NCI-H1436 (cell line): Measurements from ENCODE around the gene CBX3.
"Not testable (repeated sequence)": the region's sequence is repeated elsewhere in the genome, so short reads cannot be mapped to it uniquely, and the experiment has no call there.

ENCODE experiments used
- DNase-seq: peaks from one replicate; lab custom pipeline; 2025; lab: John Stamatoyannopoulos, UW

The CBX3 gene

DNA sequence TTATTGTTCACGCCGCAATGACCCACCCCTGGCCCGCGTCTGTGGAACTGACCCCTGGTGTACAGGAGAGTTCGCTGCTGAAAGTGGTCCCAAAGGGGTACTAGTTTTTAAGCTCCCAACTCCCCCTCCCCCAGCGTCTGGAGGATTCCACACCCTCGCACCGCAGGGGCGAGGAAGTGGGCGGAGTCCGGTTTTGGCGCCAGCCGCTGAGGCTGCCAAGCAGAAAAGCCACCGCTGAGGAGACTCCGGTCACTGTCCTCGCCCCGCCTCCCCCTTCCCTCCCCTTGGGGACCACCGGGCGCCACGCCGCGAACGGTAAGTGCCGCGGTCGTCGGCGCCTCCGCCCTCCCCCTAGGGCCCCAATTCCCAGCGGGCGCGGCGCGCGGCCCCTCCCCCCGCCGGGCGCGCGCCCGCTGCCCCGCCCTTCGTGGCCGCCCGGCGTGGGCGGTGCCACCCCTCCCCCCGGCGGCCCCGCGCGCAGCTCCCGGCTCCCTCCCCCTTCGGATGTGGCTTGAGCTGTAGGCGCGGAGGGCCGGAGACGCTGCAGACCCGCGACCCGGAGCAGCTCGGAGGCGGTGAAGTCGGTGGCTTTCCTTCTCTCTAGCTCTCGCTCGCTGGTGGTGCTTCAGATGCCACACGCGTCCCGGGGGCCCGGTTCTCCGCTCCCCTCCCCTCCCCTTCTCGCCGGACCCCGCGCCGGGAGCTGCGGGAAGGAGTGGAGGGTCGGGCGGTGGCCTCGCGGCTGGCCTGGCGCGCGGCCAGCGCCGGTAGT is at the start of gene CBX3:
Gene CBX3 (plus strand): TSS at position 499 of the 772 bp plus-strand sequence. CDS start 1,254 bp downstream, outside the sequence.
- DNase-seq: peak; percentile 94

DNA sequence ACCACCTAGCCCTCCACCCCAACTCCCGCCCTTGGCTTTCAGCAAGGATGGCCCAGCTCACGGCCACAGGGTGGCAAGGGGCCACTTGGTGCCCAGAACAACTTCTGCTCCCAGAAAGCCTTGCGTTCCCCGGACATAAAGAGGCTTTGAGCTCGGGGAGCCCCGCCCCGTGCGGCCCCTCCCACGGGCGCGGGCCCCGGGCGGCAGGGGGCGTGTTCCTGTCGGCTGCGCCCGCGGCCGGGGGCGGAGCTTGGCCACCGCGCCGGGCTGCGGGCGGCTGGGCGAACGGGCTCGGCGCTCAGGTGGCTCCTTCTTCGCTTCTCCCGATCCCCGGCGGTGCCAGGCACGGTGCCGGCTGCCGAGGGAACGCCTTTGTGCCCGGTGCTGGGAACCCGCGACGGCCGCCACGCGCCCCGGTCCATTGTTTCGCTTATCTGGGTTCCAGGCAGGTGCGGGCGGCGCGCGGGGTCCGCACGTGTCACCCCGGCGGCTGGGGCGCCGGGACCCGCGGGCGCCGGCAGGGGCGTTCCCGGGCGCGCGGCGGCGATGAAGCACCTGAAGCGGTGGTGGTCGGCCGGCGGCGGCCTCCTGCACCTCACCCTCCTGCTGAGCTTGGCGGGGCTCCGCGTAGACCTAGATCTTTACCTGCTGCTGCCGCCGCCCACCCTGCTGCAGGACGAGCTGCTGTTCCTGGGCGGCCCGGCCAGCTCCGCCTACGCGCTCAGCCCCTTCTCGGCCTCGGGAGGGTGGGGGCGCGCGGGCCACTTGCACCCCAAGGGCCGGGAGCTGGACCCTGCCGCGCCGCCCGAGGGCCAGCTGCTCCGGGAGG is 49.4 kb upstream of the CBX3 start, which contains the start of gene NFE2L3:
Gene NFE2L3 (plus strand): TSS at position 246 of the 829 bp plus-strand sequence. CDS start 301 bp downstream, at position 547.
- DNase-seq: peak; percentile 79

DNA sequence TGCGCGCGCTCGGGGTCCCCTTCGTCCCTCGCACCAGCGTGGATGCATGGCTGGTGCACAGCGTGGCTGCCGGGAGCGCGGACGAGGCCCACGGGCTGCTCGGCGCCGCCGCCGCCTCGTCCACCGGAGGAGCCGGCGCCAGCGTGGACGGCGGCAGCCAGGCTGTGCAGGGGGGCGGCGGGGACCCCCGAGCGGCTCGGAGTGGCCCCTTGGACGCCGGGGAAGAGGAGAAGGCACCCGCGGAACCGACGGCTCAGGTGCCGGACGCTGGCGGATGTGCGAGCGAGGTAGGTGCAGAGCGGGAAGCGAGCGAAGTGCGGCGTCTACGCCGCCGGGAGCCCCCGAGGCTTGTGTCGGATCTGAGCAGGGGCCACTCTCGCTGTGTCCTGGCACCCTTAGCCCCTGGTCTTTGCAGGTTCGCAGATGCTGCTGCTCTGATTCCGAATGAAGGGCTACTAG is 48.7 kb upstream of the CBX3 start:
- DNase-seq: not testable (repeated sequence)

DNA sequence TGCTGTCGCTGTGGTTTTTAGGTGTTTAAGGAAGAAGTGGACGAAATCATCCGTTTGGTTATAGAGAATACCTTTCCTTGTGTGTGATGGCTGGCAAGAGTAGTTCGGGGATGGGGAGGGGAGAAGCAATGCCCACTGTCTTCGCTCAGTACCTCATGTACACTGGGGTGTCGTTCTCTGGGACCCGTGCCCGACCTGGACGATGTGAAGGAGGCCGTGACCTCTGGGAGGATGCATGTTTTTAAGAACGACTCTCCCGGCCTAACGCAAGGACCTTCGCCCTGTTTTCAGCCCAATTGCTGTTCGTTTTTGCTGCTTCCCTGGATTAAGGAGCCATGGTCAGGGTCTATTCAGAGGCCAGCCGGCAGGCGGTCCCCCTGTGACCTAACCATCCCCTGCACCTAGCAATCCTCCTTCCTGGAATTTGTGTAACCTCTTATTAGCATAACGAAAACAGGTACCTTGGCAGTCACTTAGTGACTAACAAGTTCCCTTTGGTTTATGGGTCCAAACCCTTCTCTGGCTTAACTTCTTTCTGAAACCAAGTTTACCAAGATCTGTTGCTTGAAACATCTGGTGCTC is 48.2 kb upstream of the CBX3 start:
- no peak for DNase-seq

DNA sequence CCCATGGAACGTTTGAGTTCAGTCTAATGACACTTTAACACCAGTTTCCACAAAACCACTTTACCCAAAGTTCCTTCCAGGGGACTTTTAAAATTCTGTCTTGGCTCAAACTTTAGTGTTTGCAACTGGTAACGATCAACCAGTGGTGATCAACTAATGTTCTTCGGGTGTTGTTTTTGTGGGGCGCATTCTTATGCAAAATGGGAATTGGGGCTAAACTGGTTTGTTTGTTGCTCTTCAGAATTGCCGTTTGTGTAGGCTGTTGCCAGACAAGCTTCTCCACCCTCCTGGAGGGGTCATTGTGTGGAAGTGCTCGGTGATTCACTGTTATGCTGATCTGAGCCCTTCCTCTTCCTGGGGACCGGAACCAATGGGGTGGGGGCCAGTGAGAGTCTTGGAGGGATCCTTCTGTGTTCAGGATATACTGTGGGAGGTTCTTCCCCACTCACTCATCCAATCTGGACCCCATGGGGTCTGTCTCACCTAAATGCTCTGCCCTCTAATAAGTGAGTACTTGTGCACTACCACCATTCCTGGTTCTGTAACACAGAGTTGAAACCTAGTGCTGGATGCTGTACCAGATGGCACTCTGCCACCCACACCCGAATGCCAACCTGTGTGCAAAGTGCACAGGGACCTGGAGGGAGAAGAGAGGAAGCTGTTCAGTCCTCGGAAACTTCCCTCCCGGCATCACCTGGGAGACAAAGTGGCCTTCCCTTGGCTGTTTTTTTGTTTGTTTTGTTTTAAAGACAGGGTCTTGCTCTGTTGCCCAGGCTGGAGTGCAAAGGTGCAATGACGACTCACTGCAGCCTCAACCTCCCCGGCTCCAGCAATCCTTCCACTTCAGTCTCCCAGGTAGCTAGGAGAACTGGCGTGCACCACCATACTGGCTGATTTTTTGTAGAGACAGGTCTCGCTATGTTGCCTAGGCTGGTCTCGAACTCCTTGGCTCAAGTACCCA is 47.4 kb upstream of the CBX3 start:
- DNase-seq: no peak

DNA sequence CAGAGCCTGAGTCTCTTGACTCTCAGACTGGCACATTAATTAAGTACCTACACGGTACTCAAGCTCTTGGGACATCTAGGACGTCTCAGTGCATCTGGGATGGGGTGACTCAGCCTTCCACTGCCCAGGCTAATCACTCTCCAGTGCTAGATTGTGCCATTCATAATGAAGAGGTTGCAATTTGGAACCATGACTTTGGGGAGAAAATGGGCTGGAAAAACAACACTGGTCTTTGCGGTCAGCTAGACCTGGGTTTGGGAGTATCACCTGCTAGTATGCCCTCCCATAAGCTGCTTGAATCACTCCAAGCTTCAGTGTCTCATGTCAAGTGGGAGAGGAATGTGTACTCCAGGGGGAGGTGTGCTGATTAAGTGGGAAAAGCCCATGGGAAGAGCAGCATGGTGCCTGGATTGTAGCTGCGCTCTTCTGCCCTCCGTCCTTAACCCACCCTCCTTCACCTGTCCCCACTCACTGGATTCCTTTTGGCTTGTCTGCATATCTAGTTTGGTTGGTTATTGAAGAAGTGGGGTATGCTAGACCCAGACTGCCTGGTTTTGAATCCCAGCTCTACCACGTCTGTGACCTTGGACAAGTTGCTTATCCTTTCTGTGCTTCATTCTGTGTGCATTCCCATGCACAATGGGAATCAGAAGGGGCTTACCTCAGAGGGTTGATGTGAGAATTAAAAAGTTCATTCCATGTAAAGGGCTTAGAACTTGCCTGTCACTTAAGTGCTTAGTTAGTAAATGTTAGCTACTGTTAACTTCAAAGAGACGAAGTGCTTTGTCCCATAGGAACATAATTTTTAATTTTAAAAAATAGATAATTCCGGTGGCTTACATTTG is 45.8 kb upstream of the CBX3 start:
- DNase-seq: no peak

DNA sequence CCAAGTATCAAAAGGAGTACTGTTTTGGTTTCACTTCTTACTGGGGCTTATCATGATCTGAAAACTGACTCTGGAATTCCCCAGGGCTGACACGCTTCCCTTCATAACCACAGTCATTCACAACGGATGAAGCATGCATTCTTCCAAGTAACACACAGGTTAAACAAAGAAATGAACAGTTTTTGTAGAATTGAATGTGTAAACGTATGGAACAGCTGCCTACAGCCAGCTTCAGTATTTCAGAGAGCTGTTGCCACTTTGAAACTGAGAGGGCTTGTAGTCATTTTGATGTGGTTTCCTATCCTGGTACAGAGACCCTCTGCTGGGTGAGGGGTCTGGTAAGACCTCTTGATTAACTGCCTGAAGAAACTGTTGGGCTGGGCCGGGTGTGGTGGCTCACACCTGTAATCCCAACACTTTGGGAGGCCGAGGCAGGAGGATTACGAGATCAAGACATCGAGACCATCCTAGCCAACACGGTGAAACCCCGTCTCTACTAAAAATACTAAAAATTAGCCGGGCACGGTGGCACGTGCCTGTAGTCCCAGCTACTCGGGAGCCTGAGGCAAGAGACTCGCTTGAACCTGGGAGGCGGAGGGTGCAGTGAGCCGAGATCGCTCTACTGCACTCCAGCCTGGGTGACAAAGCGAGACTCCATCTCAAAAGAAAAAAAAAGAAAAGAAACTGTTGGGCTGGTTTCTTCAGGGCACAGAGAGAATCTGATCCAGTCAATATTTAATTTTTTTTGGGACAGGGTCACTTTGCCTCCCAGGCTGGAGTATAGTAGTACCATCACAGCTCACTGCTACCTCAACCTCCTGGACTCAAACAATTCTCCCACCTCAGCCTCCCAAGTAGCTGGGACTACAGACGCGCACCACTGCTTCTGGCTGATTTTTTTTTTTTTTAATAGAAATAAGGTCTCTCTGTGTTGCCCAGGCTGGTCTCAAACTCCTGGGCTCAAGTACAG is 44.8 kb upstream of the CBX3 start:
- no peak for DNase-seq

DNA sequence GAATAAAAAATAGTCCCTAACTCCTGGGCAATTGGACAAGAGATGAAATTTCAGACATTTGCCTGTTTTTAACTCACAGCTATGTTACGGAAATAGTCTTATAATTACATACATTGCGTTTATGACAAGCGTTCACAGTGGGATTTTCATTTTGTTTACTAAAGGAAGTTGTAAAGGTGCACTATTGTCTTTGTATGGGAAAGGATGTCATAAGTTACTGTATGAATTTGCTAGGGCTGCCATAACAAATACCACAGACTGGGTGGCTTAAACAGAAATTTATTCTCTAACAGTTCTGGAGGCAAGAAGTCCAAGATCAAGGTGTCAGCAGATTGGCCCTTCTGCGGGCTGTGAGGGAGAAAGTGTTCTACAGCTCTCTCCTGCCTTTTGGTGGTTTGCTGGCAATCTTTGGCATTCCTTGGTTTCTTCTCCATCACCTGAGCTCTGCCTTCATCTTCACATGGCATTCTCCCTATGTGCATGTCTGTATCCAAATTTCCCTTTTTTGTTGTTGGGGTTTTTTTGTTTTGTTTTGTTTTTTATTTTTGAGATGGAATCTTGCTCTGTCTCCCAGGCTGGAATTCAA is 43.9 kb upstream of the CBX3 start:
- no peak for DNase-seq

DNA sequence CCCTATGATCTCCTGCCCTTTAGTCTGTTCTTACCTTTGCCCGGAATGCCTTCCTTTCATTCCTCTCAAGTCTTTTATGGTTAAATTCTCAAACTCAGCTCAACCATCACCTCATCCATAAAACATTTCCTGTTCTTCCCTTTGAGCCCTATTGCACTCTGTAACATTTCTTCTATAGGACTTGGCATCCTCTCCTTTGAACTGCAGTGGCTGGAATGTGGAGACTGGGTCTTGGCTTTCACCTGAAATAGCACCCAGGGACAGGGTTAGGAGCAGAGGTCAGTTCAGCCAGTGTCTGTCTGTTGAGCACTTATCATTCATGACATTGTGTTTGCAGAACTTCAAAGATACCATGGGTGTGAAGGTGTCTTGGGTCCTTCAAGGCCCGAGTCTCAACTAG is 42.3 kb upstream of the CBX3 start:
- no peak for DNase-seq

DNA sequence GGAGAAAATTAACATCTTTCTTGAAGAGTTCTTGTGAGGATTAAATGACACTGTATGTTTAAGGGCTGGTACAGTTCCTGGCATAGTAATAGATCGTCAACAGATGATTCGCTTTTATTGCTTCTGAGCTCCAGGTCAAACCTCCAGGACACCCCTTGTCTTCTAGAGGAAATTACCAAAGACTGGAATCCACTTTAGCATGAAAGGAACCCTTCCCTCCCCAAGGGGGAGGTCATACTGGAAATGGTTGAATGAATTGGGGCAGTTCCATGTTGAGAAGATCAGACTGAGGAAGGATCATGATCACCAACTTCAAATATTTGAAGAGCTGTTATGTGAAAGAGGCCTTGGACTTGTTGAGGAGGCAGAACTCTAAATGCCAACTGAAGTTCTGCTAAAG is 40.6 kb upstream of the CBX3 start:
- no peak for DNase-seq

DNA sequence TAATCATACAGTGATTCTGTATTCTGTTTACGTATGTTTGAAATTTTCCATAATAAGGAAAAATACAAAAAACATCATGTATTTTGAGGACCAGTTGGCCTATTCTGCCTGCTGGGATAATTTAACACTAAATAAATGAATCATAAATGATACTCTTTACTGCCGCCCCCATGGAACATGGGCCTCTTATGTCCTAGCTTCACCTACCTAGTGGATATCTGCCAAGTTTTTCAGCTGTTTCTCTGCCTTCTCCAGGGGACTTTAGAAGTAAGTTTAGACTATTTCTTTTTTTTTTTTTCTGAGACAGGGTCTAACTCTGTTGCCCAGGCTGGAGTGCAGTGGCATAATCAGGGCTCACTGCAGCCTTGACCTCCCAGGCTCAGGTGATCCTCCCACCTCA is 39.1 kb upstream of the CBX3 start:
- DNase-seq: no peak

DNA sequence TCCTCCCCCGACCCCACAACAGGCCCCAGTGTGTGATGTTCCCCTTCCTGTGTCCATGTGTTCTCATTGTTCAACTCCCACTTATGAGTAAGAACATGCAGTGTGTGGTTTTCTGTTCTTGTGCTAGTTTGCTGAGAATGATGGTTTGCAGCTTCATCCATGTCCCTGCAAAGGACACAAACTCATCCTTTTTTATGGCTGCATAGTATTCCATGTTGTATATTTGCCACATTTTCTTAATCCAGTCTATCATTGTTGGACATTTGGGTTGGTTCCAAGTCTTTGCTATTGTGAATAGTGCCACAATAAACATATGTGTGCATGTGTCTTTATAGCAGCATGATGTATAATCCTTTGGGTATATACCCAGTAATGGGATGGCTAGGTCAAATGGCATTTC is 37.7 kb upstream of the CBX3 start:
- not testable (repeated sequence) for DNase-seq

DNA sequence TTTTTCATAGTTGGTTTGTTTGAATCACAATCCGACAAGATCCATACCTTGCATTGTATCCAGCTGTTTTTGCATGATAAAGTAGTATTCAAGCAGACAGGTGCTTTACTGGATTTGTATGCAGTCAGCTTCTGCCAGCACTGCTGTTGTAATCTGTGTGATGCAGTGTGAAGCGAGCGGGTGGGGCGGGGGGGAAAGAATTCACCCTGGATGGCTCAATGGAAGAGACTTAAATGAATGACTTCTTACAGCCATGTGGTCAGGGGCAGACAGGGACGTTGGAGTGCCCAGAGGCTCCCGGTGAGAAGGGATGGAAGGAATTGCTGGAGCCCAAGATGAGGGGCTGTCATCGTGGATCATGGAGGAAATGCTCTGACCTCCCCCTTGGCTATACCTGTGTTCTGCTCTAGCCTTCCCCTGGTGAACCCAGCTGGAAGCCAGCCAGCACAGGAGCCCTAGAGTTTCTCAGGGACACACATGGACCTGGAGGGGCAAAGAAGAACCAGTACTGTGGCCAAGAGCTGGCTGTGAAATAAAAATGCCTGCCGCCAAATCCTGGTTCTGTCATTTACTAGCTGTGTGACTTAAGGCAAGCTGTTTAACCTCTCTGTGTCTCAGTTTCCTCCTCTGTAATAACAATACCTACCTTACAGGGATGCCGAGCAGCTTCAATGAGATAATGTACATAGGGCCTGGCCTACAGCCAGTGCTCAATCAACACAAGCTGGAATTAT is 35.4 kb upstream of the CBX3 start:
- no peak for DNase-seq

DNA sequence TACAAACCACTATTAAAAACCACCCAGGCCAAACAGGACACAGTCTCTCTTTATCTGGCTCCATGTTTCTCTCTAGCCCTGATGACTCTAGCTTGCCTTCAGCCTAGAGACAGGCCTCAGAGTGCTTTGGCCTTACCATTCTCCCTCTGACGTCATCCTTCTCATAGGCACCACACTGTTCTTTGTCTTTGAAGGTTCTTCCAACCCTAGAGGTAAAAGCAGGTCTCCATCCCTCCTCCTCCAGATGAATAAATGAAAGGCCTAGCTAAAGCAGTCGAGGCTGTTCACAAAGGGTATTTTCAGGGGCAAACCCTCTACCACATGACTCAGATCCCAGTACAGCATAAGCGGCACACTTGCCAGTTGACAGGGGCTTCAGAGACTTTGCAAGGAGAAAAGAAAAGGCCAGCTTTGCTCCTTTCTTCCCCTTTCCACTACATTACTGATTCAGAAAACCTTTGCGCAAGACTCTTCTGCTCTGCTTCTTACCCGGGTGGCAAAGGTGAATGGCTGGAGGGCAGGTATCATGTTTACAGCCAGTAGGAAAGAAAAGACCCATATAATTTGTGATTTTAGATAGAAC is 34.8 kb upstream of the CBX3 start:
- DNase-seq: no peak

DNA sequence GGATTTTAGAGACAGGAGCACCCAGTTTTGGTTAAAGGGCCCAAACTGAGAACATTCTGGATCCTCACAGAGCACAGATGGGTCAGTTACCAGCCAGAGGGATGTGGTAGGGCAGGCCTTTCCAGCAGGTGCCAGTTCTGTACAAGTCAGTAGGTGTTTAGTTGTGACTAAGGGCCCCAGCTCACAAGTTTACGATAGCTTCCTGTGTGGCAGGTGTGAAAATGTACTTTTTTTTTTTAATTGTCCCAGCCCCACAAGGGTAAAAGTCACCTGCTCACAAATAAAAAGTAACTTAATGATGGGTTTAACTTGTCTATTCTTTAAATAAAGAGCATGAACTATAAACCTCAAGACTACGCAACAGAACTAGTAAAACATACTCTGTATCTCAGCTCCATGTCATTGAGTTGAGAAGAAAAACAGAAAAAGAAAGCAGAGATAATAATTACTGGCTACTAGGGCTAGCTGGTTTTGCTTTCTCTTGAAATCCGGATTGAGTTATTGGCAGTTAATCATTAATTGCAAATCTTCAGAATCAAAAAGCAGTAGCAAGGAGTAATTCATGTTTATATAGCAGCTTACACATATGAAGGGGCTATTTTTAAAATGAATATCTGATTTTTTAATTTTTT is 34.1 kb upstream of the CBX3 start:
- DNase-seq: no peak

DNA sequence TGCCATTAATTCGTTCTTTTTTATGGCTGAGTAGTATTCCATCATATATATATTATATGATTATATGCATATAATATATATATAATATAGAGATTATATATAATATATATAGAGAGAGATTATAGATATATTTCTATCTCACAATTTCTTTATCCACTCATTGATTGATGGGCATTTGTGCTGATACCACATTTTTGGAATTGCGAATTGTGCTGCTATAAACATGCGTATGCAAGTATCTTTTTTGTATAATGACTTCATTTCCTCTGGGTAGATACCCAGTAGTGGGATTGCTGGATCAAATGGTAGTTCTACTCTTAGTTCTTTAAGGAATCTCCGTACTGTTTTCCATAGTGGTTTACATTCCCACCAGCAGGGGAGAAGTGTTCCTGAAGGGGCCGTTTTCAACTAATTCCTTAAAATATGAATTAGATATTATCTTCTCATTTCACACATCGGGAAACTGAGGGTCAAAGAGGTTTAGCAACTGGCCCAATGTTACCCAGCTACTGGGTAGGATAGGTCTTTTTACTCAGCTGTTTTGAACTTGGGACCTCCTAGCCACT is 33.0 kb upstream of the CBX3 start:
- DNase-seq: no peak

DNA sequence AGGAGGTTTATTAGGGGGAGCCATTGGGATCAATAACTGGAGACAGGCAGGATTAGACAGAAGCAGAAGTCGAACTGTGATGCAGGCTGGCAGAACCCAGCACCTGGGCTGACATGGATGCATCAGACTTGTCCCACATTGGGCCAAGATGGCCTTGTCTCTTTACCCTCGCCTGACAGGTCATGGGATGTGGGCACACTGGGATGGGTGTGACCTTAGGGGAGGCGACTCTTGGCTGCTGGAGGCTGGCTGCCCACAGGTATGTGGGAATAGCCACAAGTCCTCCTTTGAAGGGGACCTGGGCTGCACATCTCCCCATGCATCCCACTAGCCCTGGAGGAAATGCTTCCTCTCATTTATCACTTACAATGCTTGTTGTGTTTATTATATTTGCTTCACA is 32.3 kb upstream of the CBX3 start:
- no peak for DNase-seq
